Measurements from ENCODE around the gene COL17A1.

COL17A1 gene

GRCh38 chr10:104085801-104086400, at the start of gene COL17A1:
TSS of gene COL17A1 (minus strand) at chr10:104085880. CDS start at chr10:104080673, 5,207 bp downstream.
- no peak for DNase-seq
- no peak for TF ChIP-seq POLR2A (IDR thresholded peaks at IDR 0.05; ENCODE audit: low read length)
- TF ChIP-seq GATA1 (IDR thresholded peaks at IDR 0.05; ENCODE audit: low read depth, low read length), result no peak

GRCh38 chr10:104130041-104130440, 44.4 kb upstream of the COL17A1 start:
- DNase-seq, result no peak
- no peak for TF ChIP-seq GATA1 (IDR thresholded peaks at IDR 0.05; ENCODE audit: low read depth, low read length)
- TF ChIP-seq POLR2A (IDR thresholded peaks at IDR 0.05; ENCODE audit: low read length), result no peak

GRCh38 chr10:104128214-104128613, 42.5 kb upstream of the COL17A1 start:
- no peak for TF ChIP-seq POLR2A (IDR thresholded peaks at IDR 0.05; ENCODE audit: low read length)
- no peak for TF ChIP-seq GATA1 (IDR thresholded peaks at IDR 0.05; ENCODE audit: low read depth, low read length)
- DNase-seq, result no peak

- peak; percentile 36 to 46 for DNase-seq
Measured at GRCh38 chr10:104127411-104127810, 41.7 kb upstream of the COL17A1 start.

GRCh38 chr10:104123397-104123796, 37.7 kb upstream of the COL17A1 start:
- TF ChIP-seq POLR2A (IDR thresholded peaks at IDR 0.05; ENCODE audit: low read length), result no peak
- TF ChIP-seq GATA1 (IDR thresholded peaks at IDR 0.05; ENCODE audit: low read depth, low read length), result no peak
- peak; percentile 13 to 33 for DNase-seq

More at GRCh38 chr10:104127411-104127810, 41.7 kb upstream of the COL17A1 start:
- TF ChIP-seq GATA1 (IDR thresholded peaks at IDR 0.05; ENCODE audit: low read depth, low read length) (no peak), POLR2A (IDR thresholded peaks at IDR 0.05; ENCODE audit: low read length) (peak; percentile 22)

GRCh38 chr10:104122225-104123107, 36.8 kb upstream of the COL17A1 start:
- DNase-seq, result peak; percentile 67 to 79
- TF ChIP-seq GATA1 (IDR thresholded peaks at IDR 0.05; ENCODE audit: low read depth, low read length) (no peak), POLR2A (IDR thresholded peaks at IDR 0.05; ENCODE audit: low read length) (peak; percentile 58)

- peak; percentile 96 for TF ChIP-seq POLR2A (IDR thresholded peaks at IDR 0.05; ENCODE audit: low read length)
- no peak for TF ChIP-seq GATA1 (IDR thresholded peaks at IDR 0.05; ENCODE audit: low read depth, low read length)
- DNase-seq, result peak; percentile 100
Measured at GRCh38 chr10:104121485-104122224, 36.0 kb upstream of the COL17A1 start, which contains the start of gene SFR1. TSS of gene SFR1 (plus strand) at chr10:104122171. CDS start at chr10:104122184, 13 bp downstream.

- TF ChIP-seq GATA1 (IDR thresholded peaks at IDR 0.05; ENCODE audit: low read depth, low read length) (no peak), POLR2A (IDR thresholded peaks at IDR 0.05; ENCODE audit: low read length) (no peak)
- peak; percentile 89 to 92 for DNase-seq
Measured at GRCh38 chr10:104120903-104121484, 35.3 kb upstream of the COL17A1 start.

GRCh38 chr10:104120512-104120902, 34.8 kb upstream of the COL17A1 start:
- TF ChIP-seq POLR2A (IDR thresholded peaks at IDR 0.05; ENCODE audit: low read length) (no peak), GATA1 (IDR thresholded peaks at IDR 0.05; ENCODE audit: low read depth, low read length) (no peak)
- no peak for DNase-seq

GRCh38 chr10:104119996-104120395, 34.3 kb upstream of the COL17A1 start:
- peak in 1 of 2 experiments; percentile 34 for DNase-seq
- TF ChIP-seq POLR2A (IDR thresholded peaks at IDR 0.05; ENCODE audit: low read length) (no peak), GATA1 (IDR thresholded peaks at IDR 0.05; ENCODE audit: low read depth, low read length) (no peak)

- no peak for DNase-seq
- no peak for TF ChIP-seq POLR2A (IDR thresholded peaks at IDR 0.05; ENCODE audit: low read length)
- no peak for TF ChIP-seq GATA1 (IDR thresholded peaks at IDR 0.05; ENCODE audit: low read depth, low read length)
Measured at GRCh38 chr10:104117839-104118323, 32.2 kb upstream of the COL17A1 start.

GRCh38 chr10:104113376-104113956, 27.8 kb upstream of the COL17A1 start:
- TF ChIP-seq POLR2A (IDR thresholded peaks at IDR 0.05; ENCODE audit: low read length) (no peak), GATA1 (IDR thresholded peaks at IDR 0.05; ENCODE audit: low read depth, low read length) (no peak)
- DNase-seq, result no peak
